ENCODE results near the gene SPSB3.
"Not testable (repeated sequence)": the region's sequence is repeated elsewhere in the genome, so short reads cannot be mapped to it uniquely, and the experiment has no call there.

SPSB3 gene

GRCh38 chr16:1808691-1809090 lies 26.3 kb upstream of the SPSB3 start:
- no peaks in the 10 kb centered on the region for H3K4me1 ChIP-seq (ENCODE audit: insufficient read depth, low read length)
- peaks cover 19% of the 10 kb centered on the region for H3K36me3 ChIP-seq (ENCODE audit: insufficient read depth, low read length)
- no peak overlapping the region for H2AFZ ChIP-seq (ENCODE audit: low read depth, low read length)
- H3K9me3 ChIP-seq (ENCODE audit: low read length): peaks cover 2% of the 10 kb centered on the region
- H3K27me3 ChIP-seq (ENCODE audit: insufficient read depth, low read length): no peaks in the 10 kb centered on the region
- H3K4me3 ChIP-seq (ENCODE audit: low read length): no peak overlapping the region

- peaks cover 17% of the 10 kb centered on the region for H3K36me3 ChIP-seq (ENCODE audit: insufficient read depth, low read length)
- H2AFZ ChIP-seq (ENCODE audit: low read depth, low read length): no peak overlapping the region
- H3K27me3 ChIP-seq (ENCODE audit: insufficient read depth, low read length): no peaks in the 10 kb centered on the region
Observed at GRCh38 chr16:1807626-1808025, 25.3 kb upstream of the SPSB3 start.

GRCh38 chr16:1800701-1801100 lies 18.3 kb upstream of the SPSB3 start:
- Histone ChIP-seq H3K27me3 (ENCODE audit: insufficient read depth, low read length) (no peaks in the 10 kb centered on the region), H3K4me1 (ENCODE audit: insufficient read depth, low read length) (no peaks in the 10 kb centered on the region), H3K36me3 (ENCODE audit: insufficient read depth, low read length) (peaks cover 1% of the 10 kb centered on the region), H2AFZ (ENCODE audit: low read depth, low read length) (no peak overlapping the region), H3K4me3 (ENCODE audit: low read length) (no peak overlapping the region), H3K9me3 (ENCODE audit: low read length) (peaks cover 1% of the 10 kb centered on the region)

More at GRCh38 chr16:1807626-1808025, 25.3 kb upstream of the SPSB3 start:
- H3K4me3 ChIP-seq (ENCODE audit: low read length): no peak overlapping the region
- H3K4me1 ChIP-seq (ENCODE audit: insufficient read depth, low read length): no peaks in the 10 kb centered on the region
- peaks cover 2% of the 10 kb centered on the region for H3K9me3 ChIP-seq (ENCODE audit: low read length)

- not testable (repeated sequence) for H3K36me3 ChIP-seq (ENCODE audit: insufficient read depth, low read length); H3K27me3 ChIP-seq (ENCODE audit: insufficient read depth, low read length); H3K4me1 ChIP-seq (ENCODE audit: insufficient read depth, low read length); H3K9me3 ChIP-seq (ENCODE audit: low read length); H2AFZ ChIP-seq (ENCODE audit: low read depth, low read length); H3K4me3 ChIP-seq (ENCODE audit: low read length)
Observed at GRCh38 chr16:1799263-1799662, 16.9 kb upstream of the SPSB3 start.

- Histone ChIP-seq H3K9me3 (ENCODE audit: low read length) (no peaks in the 10 kb centered on the region), H3K36me3 (ENCODE audit: insufficient read depth, low read length) (peaks cover 5% of the 10 kb centered on the region), H3K27me3 (ENCODE audit: insufficient read depth, low read length) (no peaks in the 10 kb centered on the region), H3K4me1 (ENCODE audit: insufficient read depth, low read length) (no peaks in the 10 kb centered on the region), H2AFZ (ENCODE audit: low read depth, low read length) (no peak overlapping the region), H3K4me3 (ENCODE audit: low read length) (no peak overlapping the region)
Observed at GRCh38 chr16:1794908-1795666, 12.7 kb upstream of the SPSB3 start.

GRCh38 chr16:1794221-1794871 lies 12.0 kb upstream of the SPSB3 start:
- Histone ChIP-seq H3K4me1 (ENCODE audit: insufficient read depth, low read length) (no peaks in the 10 kb centered on the region), H3K4me3 (ENCODE audit: low read length) (no peak overlapping the region), H3K9me3 (ENCODE audit: low read length) (no peaks in the 10 kb centered on the region), H3K36me3 (ENCODE audit: insufficient read depth, low read length) (peaks cover 10% of the 10 kb centered on the region), H2AFZ (ENCODE audit: low read depth, low read length) (no peak overlapping the region), H3K27me3 (ENCODE audit: insufficient read depth, low read length) (no peaks in the 10 kb centered on the region)

- H3K4me1 ChIP-seq (ENCODE audit: insufficient read depth, low read length): no peaks in the 10 kb centered on the region
- no peak within 1 kb of the TSS for H2AFZ ChIP-seq (ENCODE audit: low read depth, low read length)
- no peaks in the 10 kb centered on the region for H3K27me3 ChIP-seq (ENCODE audit: insufficient read depth, low read length)
- no peak within 1 kb of the TSS for H3K4me3 ChIP-seq (ENCODE audit: low read length)
- H3K9me3 ChIP-seq (ENCODE audit: low read length): no peaks in the 10 kb centered on the region
- peaks cover 16% of the 10 kb centered on the region for H3K36me3 ChIP-seq (ENCODE audit: insufficient read depth, low read length)
Observed at GRCh38 chr16:1793578-1794220, 11.3 kb upstream of the SPSB3 start, which contains the start of gene IGFALS. Gene IGFALS (minus strand): TSS chr16:1793705. CDS start chr16:1793652, 53 bp downstream.

GRCh38 chr16:1792836-1793577 lies 10.6 kb upstream of the SPSB3 start:
- peaks cover 22% of the 10 kb centered on the region for H3K36me3 ChIP-seq (ENCODE audit: insufficient read depth, low read length)

GRCh38 chr16:1791943-1792812 lies 9.8 kb upstream of the SPSB3 start:
- Histone ChIP-seq H3K4me3 (ENCODE audit: low read length) (no peak overlapping the region), H3K36me3 (ENCODE audit: insufficient read depth, low read length) (peaks cover 29% of the 10 kb centered on the region), H3K9me3 (ENCODE audit: low read length) (no peaks in the 10 kb centered on the region), H3K4me1 (ENCODE audit: insufficient read depth, low read length) (no peaks in the 10 kb centered on the region), H2AFZ (ENCODE audit: low read depth, low read length) (no peak overlapping the region), H3K27me3 (ENCODE audit: insufficient read depth, low read length) (no peaks in the 10 kb centered on the region)

More at GRCh38 chr16:1792836-1793577, 10.6 kb upstream of the SPSB3 start:
- Histone ChIP-seq H3K27me3 (ENCODE audit: insufficient read depth, low read length) (no peaks in the 10 kb centered on the region), H3K4me3 (ENCODE audit: low read length) (no peak overlapping the region), H3K9me3 (ENCODE audit: low read length) (no peaks in the 10 kb centered on the region), H2AFZ (ENCODE audit: low read depth, low read length) (no peak overlapping the region), H3K4me1 (ENCODE audit: insufficient read depth, low read length) (no peaks in the 10 kb centered on the region)

GRCh38 chr16:1791256-1791942 lies 9.0 kb upstream of the SPSB3 start:
- H3K9me3 ChIP-seq (ENCODE audit: low read length): no peaks in the 10 kb centered on the region
- no peak overlapping the region for H2AFZ ChIP-seq (ENCODE audit: low read depth, low read length)
- no peak overlapping the region for H3K4me3 ChIP-seq (ENCODE audit: low read length)
- H3K27me3 ChIP-seq (ENCODE audit: insufficient read depth, low read length): no peaks in the 10 kb centered on the region
- peaks cover 36% of the 10 kb centered on the region for H3K36me3 ChIP-seq (ENCODE audit: insufficient read depth, low read length)
- H3K4me1 ChIP-seq (ENCODE audit: insufficient read depth, low read length): no peaks in the 10 kb centered on the region

- H3K27me3 ChIP-seq (ENCODE audit: insufficient read depth, low read length): no peaks in the 10 kb centered on the region
- no peaks in the 10 kb centered on the region for H3K4me1 ChIP-seq (ENCODE audit: insufficient read depth, low read length)
- H3K36me3 ChIP-seq (ENCODE audit: insufficient read depth, low read length): peaks cover 37% of the 10 kb centered on the region
Observed at GRCh38 chr16:1790611-1791255, 8.4 kb upstream of the SPSB3 start.

More at GRCh38 chr16:1790611-1791255, 8.4 kb upstream of the SPSB3 start:
- no peaks in the 10 kb centered on the region for H3K9me3 ChIP-seq (ENCODE audit: low read length)
- no peak overlapping the region for H3K4me3 ChIP-seq (ENCODE audit: low read length)
- no peak overlapping the region for H2AFZ ChIP-seq (ENCODE audit: low read depth, low read length)
